Fibroblast of lung (primary cell): Measurements from ENCODE around the gene ST8SIA4.

Experiments
- CTCF ChIP-seq, 2 donors: IDR thresholded peaks in 1 of 2; conservative IDR thresholded peaks in 1 of 2; 1 replicate in 1 of 2; 2 replicates in 1 of 2; pipeline ENCODE4 v1.5.1; 2011 to 2012; ENCODE audit warnings: low read length in 2 of 2, control low read depth in 1 of 2, inconsistent platforms in 1 of 2, low read depth in 1 of 2, mild to moderate bottlenecking in 1 of 2
- EZH2 ChIP-seq: IDR thresholded peaks from 2 replicates; pipeline ENCODE4 v1.5.1; 2012; ENCODE audit warnings: low read length, control low read depth, mild to moderate bottlenecking; ENCODE audit errors: missing control alignments

- TF ChIP-seq CTCF (conservative IDR thresholded peaks at IDR 0.05 in 1 of 2, IDR thresholded peaks at IDR 0.05 in 1 of 2; ENCODE audit: low read depth in 1 of 2, low read length in 2 of 2) (no peak), EZH2 (no peak)
Measured at GRCh38 chr5:100789694-100790093, 113.4 kb downstream of the ST8SIA4 start.
